ENCODE data around the gene FBXO28.
"Not testable (repeated sequence)": the region's sequence is repeated elsewhere in the genome, so short reads cannot be mapped to it uniquely, and the experiment has no call there.

The FBXO28 gene, protein sequence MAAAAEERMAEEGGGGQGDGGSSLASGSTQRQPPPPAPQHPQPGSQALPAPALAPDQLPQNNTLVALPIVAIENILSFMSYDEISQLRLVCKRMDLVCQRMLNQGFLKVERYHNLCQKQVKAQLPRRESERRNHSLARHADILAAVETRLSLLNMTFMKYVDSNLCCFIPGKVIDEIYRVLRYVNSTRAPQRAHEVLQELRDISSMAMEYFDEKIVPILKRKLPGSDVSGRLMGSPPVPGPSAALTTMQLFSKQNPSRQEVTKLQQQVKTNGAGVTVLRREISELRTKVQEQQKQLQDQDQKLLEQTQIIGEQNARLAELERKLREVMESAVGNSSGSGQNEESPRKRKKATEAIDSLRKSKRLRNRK
- 32.4 to 48.7 reads per million in 2 donors for total RNA-seq

GRCh38 chr1:224113918-224114786 lies at the start of gene FBXO28:
FBXO28 (plus strand) TSS chr1:224114111; CDS start chr1:224114130, 19 bp downstream.
- peak; percentile 77 to 97 (median 90) for DNase-seq

GRCh38 chr1:224064150-224064549 lies 49.8 kb upstream of the FBXO28 start:
- DNase-seq = no peak

DNA sequence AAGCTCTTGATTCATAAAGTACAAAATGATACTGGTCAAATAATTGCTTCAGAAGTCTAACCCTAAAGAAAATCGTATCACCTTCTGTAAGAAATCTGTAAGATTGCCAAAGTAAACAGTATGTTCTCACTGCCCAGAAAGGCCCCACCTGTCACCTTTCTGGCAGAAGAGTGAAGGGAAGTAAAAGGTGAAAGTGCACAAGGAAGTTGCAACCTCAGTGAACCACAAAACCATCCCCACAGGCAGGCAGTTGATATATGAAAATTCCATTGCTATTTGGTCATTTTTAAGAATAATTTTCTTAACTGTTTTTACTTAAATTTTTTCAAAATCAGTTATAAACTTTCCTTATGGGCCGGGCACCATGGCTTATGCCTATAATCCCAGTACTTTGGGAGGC lies 48.5 kb upstream of the FBXO28 start:
- peak in 1 of 5 experiments; percentile 19 for DNase-seq

DNA sequence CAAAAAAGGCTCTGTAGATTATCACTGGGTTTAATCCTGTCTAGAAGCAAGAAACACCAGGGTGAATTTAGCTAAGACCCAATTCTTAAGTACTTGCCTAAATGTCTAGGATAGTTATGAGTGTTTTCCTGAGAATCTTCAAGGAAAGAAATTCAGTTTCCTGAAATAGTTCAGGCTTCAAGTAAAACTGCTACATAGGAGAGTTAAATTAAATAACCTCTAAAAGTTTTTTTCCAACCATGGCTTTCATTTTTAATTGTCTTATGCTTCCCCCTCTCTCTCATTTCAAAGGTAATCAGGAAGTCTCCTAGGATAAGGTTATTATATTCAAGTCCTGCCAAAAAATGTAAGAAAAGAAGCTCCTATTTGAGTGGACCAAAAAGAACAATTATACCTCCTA lies 46.7 kb upstream of the FBXO28 start:
- no peak for DNase-seq

GRCh38 chr1:224067621-224068457 lies 46.1 kb upstream of the FBXO28 start:
- peak in 1 of 5 experiments; percentile 20 for DNase-seq

DNA sequence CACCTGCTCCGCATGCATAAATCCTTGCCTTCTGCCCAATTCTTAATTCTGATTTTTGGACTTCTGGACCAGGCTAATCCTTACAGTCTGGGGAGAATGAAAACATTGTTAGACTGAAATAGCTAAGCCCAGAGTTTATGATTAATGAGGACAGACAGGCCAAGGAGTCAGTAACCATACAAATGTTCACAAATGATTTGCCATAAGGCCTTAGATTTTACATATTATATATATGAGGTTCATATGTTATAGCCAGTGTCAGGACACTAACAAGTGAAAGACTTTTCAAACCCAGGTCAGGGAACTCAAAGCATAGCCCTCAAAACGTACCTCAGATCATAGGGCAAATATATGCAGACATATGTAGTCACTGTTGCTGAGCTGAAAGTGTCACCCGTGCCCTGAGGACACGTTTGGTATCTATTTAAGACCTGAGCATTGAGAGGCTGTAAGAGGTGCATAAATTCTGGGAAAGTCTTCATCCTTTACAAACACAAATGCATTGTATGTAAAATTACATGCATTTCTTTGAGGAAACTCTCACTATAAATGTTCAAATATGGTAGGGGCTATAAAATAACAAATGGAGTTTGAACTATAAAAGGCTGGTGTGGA lies 45.3 kb upstream of the FBXO28 start:
- no peak for DNase-seq

DNA sequence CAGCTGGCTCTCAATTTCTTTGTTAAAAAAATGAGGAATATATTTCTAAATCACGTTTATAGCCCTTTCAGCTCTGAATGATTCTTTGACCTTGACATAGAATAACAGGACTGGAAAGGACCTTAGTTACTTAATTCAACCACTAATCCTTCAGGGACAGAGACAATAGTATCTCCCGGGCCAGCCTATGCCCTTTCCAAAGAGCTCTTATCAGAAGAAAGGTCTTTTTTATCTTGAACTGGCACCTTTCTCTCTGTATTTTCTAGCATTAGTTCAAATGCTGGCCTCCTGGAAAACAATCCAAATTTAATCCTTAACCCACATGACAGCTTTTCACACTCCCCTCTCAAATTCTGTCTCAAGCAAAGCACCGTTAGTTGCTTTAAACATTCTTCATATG lies 44.8 kb upstream of the FBXO28 start:
- DNase-seq = no peak

GRCh38 chr1:224070521-224070920 lies 43.4 kb upstream of the FBXO28 start:
- DNase-seq = no peak

GRCh38 chr1:224076407-224076806 lies 37.5 kb upstream of the FBXO28 start:
- no peak for DNase-seq

- not testable (repeated sequence) for DNase-seq
These were observed 34.3 kb upstream of the FBXO28 start for GRCh38 chr1:224079644-224080043.

DNA sequence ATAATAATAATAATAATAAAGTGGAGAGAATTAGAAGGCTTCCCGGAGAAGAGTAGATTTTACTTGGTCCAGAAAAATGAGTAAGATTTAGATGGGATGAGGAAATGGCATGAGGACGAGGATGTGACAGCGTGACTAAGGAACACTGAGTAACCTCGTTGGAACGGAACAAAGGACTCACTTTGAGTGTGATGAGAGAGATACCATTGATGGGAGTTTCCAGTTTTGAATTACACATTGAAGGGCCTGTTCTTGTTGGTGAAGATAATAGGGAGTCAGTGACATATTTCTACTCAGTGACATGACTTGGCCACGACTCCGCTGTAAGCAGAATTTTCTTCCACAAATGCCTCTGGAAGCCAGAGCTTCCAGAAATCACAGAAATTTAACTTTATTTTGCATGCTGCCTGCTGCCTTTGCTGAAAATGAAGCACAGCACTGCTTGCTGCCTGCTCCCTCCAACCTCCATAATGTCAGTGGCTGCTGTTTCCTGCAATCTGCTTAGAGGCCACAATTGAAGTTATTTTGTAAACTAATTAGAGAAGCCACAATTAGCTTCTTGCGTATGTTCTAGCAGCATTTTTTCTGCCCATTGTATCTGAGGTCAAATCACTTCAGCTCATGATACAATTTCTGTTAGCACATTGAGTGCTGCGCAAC lies 33.7 kb upstream of the FBXO28 start:
- DNase-seq = no peak

DNA sequence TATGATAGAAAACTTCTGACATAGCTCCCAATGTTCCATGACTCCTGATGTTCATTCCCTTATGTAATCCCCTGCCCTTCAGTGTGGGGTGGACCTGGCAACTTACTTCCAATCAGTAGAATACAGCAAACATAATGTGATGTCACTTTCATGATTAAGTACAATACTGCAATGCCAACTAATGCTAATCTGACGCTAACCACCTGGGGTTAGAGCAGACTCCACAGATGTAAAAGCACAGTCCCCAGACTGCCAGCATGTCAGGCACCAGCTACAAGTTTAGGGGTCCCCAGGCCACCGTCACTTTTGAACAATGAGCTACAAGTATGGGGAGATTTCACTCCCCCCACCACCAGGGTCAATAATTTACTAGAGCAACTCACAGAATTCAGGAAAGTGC lies 32.3 kb upstream of the FBXO28 start:
- DNase-seq = no peak

GRCh38 chr1:224082146-224082545 lies 31.8 kb upstream of the FBXO28 start:
- DNase-seq = no peak

DNA sequence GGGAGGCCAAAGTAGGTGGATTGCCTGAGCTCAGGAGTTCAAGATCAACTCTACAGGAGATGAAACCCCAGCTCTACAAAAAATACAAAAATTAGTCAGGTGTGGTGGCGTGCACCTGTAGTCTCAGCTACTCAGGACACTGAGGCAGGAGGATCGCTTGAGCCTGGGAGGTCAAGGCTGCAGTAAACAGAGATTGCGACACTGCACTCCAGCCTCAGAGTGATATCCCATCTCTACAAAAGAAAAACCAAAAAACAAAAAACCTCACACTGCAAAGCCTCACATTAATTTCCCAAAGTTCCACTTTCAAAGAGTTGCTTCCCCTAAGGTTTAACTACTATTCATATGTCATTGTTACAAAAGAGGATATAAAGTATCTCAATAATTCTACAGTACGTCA lies 29.0 kb upstream of the FBXO28 start:
- DNase-seq = no peak

GRCh38 chr1:224085421-224086108 lies 28.3 kb upstream of the FBXO28 start:
- no peak for DNase-seq

DNA sequence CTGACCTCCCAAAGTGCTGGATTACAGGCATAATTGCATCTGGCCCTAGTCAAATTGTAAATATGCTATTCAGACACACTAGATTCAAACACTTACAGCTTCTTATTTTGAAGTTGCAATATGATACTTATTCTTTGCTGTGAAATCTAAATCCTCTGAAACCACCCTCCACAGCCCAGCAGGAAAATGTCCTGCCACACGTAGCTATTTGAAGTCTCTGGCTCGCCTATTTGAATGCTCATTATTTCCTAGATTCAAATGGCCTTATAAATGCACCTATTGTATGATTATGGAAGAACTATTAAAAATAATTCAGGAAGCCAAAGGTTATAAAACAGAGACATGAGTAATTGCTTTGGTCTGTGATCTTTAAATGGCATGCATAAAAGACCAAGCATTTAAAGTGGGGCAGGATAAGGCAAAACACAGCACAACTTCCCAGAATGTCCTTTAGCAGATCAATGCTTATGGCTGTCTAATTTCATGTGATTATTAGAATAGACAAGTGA lies 26.6 kb upstream of the FBXO28 start:
- no peak for DNase-seq

DNA sequence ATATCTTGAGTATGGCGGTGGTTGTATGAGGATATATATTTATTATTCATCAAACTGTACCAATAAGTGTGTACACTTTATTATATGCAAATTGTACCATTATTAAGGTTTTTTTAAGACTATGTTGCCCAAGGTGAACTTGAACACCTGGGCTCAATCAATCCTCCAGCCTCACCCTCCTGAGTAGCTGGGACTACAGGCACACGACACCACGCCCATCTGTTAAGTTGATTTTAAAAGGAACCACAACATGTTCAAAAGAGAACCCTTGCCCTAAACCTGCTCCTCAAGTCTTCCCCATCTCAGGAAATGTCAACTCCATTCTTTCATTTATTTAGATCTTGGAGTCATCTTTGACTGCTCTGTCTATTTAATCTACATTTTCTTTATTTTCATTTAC lies 24.3 kb upstream of the FBXO28 start:
- no peak for DNase-seq

DNA sequence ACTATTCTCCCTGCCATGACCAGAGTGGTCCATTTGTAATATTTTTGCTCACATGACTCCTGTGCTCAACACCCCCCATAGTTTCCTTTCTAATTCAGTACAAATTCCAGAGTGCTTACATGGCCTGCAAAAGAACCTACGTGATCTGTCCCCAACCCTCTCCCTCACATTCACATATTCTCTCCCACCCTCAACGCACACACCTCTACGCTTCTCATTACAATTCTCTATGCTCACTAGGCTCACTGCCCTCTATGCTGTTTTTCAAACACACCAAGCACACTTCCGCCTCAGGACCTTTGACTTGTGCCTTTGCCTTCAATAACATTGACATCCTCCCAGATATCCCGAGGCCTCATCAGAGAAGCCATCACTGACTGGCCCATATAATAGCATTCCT lies 23.8 kb upstream of the FBXO28 start:
- no peak for DNase-seq

DNA sequence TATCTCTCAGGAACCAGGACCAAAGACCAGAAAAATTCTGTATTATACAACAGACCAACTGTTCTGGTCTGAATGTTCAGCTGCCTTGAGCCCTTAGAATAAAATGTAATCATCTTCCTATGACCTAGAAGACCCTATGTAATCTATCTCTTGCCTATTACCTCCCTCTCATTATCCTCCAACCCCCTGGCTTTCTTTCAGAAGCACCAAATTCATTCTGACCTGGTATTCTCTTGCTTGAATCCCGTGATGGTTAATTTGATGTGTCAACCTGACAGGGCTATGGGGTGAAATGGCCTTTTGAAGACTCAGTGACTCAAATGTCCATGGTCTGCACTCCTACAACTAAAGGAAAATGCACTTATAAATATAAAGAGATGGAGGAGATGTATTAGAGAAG lies 21.8 kb upstream of the FBXO28 start:
- DNase-seq = no peak

DNA sequence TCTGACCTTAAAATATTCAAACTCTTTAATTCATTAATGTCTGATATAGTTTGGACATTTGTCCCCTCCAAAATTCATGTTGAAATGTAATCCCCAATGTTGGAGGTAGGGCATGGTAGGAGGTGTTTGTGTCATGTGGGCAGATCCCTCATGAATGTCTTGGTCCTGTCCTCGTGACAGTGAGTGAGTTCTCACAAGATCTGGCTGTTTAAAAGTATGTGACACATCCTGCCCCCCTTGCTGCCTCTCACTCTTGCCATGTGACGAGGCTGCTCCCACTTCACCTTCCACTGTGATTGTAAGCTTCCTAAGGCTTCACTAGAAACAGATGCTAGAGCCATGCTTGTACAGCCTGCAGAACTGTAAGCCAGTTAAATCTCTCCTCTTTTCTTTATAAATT lies 21.3 kb upstream of the FBXO28 start:
- DNase-seq = no peak

- DNase-seq = no peak
These were observed 18.6 kb upstream of the FBXO28 start for GRCh38 chr1:224095339-224095738.

All from T-helper 2 cell (primary cell).